Pons (tissue), 1 donor: ENCODE data around the gene CCDC137.

Source experiments
- DNase-seq: peaks from one replicate; pipeline ENCODE4 v3.0.0-alpha.2; 2016; ENCODE audit warnings: low spot score

The CCDC137 gene

DNA sequence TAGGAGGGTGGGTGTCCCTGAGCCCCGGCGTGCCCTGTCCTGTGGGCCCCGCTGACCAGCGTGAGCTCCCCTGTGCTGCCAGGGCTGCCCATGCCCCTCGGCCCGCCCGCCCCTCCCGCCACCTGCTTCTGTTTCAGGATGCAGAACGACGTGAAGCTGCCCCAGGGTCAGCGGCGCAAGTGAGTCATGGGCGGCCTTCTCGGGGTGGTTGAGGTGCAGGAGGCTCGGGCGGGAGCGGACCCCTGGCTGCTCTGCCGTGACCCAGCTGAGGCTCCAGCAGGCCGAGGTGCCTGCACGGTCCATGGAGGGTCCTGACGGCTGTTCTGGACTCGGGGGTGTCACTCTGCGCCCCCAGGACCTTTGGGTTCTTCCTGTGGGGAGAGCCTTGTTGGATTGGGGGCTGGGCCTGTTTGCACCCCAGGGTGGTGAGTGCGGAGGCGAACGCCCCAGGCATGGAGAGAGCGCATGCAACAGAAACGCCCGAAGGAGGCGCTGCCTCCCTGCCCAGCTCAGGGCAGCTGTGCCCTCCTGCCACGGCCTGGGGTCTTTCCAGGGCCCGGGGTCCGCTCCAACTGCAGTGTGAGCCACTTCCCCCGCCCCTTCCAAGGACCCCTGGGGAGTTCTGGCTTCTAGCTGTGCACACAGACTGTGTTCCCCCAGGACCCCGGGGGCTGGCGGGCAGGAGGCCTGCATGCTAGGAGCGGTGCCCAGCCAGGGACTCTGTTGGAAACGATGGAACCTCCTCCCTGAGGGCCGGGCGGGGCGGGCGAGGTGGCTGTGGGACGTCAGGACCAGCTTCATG, 49.5 kb downstream of the CCDC137 start:
- DNase-seq, result no peak

DNA sequence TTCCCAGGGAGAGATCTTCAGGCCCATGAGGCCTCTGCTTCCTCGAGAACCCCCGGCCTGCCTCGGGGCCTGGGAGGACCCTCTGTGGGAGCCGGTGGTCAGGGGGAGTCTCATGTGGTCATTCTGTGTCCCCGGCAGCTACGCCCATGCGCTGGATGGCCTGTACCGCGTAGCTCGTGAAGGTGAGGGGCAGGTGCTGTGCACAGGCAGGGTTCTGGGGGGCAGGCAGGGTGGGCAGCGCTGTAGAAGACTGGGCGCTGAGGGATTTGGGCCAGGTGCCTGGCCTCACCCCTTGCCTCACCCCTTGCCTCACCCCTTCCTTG, 50.1 kb downstream of the CCDC137 start:
- no peak for DNase-seq

DNA sequence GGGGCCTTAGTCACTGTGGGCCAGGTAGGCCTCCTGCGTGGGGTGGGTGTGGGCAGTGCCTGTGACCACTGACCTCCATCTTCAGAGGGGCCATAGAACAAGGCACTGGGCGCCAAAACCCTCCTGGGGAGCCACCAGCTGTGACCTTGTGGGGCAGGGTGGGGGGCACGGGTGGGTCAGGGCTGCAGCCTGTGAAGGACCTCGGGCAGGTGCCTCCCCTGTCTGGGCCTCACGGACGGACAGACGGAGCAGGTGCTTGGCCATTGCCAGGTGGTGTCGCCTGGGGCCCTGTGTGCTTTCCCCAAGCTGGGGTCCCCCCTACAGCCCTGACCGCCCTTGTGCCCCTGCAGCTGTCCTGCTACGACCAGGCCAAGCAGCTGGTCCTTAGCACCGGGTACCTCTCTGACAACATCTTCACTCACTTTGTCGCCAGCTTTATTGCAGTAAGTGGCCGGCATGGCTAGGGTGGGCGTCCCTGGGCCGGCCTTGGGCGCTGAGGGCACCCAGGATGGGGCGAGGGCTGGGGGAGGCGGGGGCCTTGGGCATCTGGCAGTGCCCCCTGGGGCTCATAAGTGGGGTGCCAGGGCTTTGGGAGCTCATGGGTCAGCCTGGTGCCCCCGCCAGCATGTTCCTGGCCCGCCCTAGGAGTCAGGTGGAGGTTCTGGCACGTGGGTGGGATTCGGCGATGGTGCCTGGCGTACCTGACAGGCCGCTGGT, 50.7 kb downstream of the CCDC137 start:
- no peak for DNase-seq

DNA sequence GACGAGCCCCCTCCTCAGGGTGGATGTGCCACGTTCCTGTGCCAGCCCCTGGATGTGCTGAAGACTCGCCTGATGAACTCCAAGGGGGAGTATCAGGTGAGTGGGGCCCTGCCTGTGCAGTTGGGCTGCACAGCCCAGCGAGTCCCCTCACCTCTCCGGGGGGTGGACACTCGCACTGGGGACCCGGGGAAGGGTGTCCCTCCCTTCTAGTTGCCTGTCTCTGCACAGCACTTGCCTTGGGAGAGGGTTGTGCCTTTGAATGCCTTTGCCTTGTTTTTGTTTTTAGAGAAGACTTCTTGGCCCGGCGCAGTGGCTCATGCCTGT, 51.2 kb downstream of the CCDC137 start:
- DNase-seq, result no peak

DNA sequence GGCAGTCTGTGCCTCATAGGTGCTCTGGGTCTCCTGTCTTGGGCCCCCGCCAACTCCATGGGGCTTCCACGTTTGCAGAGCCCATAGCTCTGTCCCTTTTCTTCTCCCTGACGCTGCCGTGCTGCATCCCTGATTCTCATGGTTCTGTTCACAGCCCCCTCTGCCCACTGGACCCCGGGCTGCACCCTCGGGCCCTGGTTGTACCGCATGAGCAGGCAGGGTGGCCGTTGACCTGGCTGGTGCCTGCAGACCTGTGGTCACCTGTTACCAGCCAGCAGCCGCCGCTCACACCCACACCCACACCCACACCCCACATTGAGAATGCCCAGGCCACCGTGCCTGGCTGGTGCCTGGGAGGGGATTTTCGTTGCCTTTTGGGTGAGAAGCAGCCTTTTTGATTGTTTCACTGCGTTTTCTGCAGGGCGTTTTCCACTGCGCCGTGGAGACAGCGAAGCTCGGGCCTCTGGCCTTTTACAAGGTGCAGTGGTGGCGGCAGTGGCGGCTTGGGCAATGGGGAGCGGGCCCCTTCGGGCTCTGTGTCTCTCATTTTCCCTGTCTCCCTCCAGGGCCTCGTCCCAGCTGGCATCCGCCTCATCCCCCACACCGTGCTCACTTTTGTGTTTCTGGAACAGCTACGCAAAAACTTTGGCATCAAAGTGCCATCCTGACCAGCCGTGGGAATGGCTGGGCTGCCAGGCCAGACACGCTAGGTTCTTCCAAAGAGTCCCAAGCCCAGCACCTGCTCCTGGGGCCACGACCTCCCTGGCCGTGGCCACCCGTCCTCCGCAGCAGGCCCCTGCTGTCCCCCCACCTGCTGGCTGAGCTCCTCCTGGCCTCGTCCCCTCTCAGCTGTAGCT, 53.1 kb downstream of the CCDC137 start:
- DNase-seq, result no peak

DNA sequence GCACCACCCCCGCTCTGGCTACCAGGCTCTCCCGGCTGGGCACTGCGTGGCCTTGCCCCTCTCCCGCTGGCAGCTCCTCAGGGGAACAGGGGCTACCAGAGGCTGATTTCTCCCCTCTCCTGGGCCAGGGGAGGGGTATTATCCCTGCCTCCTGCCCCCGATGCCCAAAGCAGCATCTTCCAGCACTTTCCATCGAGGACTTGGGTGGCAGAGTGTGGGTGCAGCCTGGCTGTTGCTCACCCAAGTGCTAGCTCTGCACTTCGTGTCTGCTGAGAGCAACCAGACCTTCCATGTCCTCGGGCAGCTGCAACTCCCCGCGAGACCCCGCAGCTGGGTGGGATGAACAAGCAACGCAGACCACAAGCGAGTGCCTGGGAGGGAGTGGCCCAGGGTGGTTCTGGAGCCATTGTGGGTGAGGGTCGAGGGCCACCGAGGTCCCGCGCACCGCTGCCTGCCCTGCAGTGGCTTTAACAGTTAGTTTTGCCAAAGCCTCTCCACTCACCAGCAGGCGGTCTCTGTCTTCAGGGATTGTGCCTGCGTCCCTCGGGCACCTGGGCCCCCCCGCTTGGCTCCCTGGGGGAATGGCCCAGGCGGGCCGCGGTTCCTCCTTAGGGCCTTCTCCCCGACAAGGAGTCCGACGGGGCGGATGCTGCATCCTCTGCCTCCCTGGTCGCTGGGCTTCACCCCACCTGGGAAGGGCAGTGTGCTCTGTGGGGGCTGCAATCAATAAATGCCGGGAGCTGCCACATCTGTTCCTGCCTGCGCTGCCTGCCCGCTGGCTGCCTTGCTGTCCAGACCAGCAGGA, 53.9 kb downstream of the CCDC137 start:
- no peak for DNase-seq

DNA sequence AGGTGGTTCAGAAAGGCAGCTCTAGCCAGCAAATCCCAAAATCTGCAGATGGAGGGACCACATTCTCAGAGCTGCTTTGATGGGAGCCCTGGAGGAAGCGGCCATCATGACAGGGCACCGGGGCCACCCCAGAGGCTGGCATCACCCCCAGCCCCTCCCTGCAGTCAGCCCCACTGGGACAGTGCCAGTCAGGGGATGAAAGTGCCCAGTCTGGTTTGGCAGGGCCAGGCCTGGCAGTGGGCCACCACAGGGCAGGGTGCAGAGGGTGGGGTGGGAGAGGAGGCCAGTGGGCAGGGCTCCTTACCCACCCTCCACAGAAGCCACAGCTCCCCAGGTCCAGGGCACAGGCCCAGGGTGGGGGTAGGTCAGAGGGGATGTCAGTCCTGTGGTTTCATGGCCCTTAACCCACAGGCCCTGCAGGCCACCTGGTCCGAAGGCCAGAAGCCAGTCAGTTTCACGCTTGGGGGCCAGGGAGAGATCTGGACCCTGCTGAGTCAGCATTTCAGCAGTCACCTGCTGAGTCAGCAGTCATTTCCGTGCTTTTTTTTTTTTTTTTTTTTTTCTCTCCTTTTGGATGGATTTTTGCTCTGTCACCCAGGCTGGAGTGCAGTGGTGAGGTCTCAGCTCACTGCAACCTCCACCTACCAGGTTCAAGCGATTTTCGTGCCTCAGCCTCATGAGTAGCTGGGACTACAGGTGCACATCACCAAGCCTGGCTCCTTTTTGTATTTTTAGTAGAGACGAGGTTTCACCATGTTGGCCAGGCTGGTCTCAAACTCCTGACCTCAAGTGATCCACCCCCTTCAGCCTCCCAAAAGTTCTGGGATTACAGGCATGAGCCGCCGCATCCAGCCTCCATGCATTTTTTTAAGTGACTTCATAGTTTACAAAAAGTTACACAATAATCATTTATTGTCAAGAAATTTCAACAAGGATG, 55.9 kb downstream of the CCDC137 start:
- no peak for DNase-seq
